ENCODE data around the gene PLPP6.
"Not testable (repeated sequence)": the region's sequence is repeated elsewhere in the genome, so short reads cannot be mapped to it uniquely, and the experiment has no call there.

The PLPP6 gene

GRCh38 chr9:4662108-4662988 lies at the start of gene PLPP6:
Gene PLPP6, plus strand, starts transcription at chr9:4662294. Its CDS starts 82 bp downstream, at chr9:4662376.
- DNase-seq (ENCODE audit: low read depth, low spot score) = peak; percentile 25

GRCh38 chr9:4614627-4615026 lies 47.5 kb upstream of the PLPP6 start:
- DNase-seq (ENCODE audit: low read depth, low spot score) = no peak

- DNase-seq (ENCODE audit: low read depth, low spot score) = no peak
Observed at GRCh38 chr9:4615251-4615650, 46.8 kb upstream of the PLPP6 start.

GRCh38 chr9:4615778-4616177 lies 46.3 kb upstream of the PLPP6 start:
- DNase-seq (ENCODE audit: low read depth, low spot score) = no peak

GRCh38 chr9:4617752-4618151 lies 44.3 kb upstream of the PLPP6 start:
- DNase-seq (ENCODE audit: low read depth, low spot score) = no peak

GRCh38 chr9:4618700-4619099 lies 43.4 kb upstream of the PLPP6 start:
- DNase-seq (ENCODE audit: low read depth, low spot score) = no peak

- no peak for DNase-seq (ENCODE audit: low read depth, low spot score)
Observed at GRCh38 chr9:4620057-4620765, 41.9 kb upstream of the PLPP6 start.

GRCh38 chr9:4620881-4621555 lies 41.1 kb upstream of the PLPP6 start:
- no peak for DNase-seq (ENCODE audit: low read depth, low spot score)

GRCh38 chr9:4622016-4622415 lies 40.1 kb upstream of the PLPP6 start:
- no peak for DNase-seq (ENCODE audit: low read depth, low spot score)

GRCh38 chr9:4630836-4631235 lies 31.3 kb upstream of the PLPP6 start:
- DNase-seq (ENCODE audit: low read depth, low spot score) = no peak

GRCh38 chr9:4638968-4639367 lies 23.1 kb upstream of the PLPP6 start:
- no peak for DNase-seq (ENCODE audit: low read depth, low spot score)

GRCh38 chr9:4639420-4639819 lies 22.7 kb upstream of the PLPP6 start:
- DNase-seq (ENCODE audit: low read depth, low spot score) = no peak

- DNase-seq (ENCODE audit: low read depth, low spot score) = no peak
Observed at GRCh38 chr9:4640027-4640426, 22.1 kb upstream of the PLPP6 start.

- no peak for DNase-seq (ENCODE audit: low read depth, low spot score)
Observed at GRCh38 chr9:4642351-4642750, 19.7 kb upstream of the PLPP6 start.

- DNase-seq (ENCODE audit: low read depth, low spot score) = no peak
Observed at GRCh38 chr9:4654084-4654483, 8.0 kb upstream of the PLPP6 start.

- no peak for DNase-seq (ENCODE audit: low read depth, low spot score)
Observed at GRCh38 chr9:4654538-4654937, 7.6 kb upstream of the PLPP6 start.

GRCh38 chr9:4656196-4656595 lies 5.9 kb upstream of the PLPP6 start:
- DNase-seq (ENCODE audit: low read depth, low spot score) = not testable (repeated sequence)

- DNase-seq (ENCODE audit: low read depth, low spot score) = no peak
Observed at GRCh38 chr9:4656621-4657020, 5.5 kb upstream of the PLPP6 start.

- no peak for DNase-seq (ENCODE audit: low read depth, low spot score)
Observed at GRCh38 chr9:4657426-4658159, 4.5 kb upstream of the PLPP6 start.

GRCh38 chr9:4660665-4661064 lies 1.4 kb upstream of the PLPP6 start:
- DNase-seq (ENCODE audit: low read depth, low spot score) = not testable (repeated sequence)

- no peak for DNase-seq (ENCODE audit: low read depth, low spot score)
Observed at GRCh38 chr9:4661165-4661564, 929 bp upstream of the PLPP6 start.

GRCh38 chr9:4661611-4662010 lies 483 bp upstream of the PLPP6 start:
- DNase-seq (ENCODE audit: low read depth, low spot score) = no peak

Measured in brain pericyte (primary cell).